AG08396 (cell line): Measurements from ENCODE around the gene XYLT1.
"Not testable (repeated sequence)": the region's sequence is repeated elsewhere in the genome, so short reads cannot be mapped to it uniquely, and the experiment has no call there.

ENCODE experiments used
- DNase-seq: peaks from one replicate; pipeline ENCODE4 v3.0.0; 2012; ENCODE audit warnings: low spot score, mixed read lengths

XYLT1 gene

DNA sequence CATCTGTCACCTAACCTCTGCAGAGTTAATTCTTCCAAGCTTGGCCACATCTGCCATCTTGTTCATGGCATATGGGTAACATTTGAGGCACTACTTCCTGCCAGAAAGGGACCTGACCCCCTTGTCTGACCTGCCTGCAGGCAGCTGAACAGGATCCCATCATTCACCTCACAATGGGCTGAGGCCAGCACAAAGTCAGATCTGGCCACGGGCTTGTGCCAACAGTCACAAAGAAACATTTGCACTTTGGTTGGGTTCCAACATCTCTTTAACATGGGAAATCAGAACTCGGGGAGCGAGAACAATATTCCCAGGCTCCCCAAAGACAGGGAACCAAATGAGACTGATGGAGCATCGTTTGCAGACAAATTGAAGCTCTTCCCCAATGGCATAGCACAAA is 116.1 kb downstream of the XYLT1 start:
- no peak for DNase-seq

DNA sequence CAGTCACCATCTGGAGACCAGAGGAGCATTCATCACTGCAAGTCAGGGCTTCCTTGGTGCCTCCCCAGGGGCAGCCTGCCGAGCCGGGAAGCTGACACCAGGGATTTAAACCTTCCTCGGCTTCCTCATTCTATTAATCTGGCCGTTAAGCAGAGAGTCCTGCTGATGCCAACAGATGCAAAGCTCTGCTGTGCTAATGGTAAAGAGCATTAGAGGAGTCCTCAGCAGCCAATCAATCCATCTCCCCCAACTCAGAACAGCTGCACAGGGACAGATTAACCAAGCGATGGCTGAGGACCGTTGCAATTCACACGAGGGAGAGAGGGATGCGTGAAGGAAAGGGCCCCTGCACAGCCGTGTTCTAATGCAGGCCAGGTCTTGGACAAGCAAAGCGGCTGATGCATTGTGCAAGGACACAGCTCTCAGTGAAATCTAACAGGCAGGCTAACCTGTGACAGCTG is 116.6 kb downstream of the XYLT1 start:
- no peak for DNase-seq

DNA sequence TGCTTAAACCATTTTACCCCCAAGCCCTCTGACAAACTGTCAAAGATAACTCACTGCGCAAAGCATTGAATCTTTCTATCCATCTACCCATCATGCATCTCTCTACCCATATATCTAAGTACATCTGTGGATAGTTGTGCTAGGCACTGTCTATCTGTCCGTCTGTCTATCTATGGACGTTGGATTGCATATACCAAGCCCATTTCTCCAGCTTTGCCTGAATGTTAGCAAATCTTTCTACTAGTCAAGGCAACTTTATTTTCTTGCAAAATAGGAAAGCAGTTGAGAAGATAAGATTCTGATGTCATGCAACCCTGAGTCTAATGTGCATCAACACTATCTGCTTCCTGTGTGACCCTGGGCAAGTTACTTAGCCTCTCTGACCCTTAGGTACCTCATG is 117.2 kb downstream of the XYLT1 start:
- no peak for DNase-seq

DNA sequence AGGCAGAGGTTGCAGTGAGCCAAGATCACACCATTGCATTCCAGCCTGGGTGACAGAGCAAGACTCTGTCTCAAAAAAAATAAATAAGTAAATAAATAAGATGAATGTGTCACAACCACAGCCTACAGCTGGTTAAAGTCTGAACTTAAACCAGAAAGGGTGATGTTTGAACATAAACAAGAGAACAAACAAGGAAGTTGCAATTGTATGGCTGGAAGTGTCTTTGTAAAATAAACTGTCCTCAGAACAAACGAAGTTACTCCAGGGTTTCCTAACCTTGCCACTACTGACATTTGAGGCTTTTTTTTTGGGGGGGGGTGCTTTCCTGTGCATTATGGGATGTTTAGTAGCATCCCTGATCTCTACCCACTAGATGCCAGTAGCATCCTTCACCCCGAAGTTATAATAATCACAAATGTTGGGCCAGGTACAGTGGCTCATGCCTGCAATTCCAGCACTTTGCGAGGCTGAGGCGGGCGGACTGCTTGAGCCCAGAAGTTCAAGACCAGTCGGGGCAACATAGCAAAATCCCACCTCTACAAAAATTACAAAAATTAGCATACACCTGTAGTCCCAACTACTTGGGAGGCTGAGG is 119.2 kb downstream of the XYLT1 start:
- no peak for DNase-seq

DNA sequence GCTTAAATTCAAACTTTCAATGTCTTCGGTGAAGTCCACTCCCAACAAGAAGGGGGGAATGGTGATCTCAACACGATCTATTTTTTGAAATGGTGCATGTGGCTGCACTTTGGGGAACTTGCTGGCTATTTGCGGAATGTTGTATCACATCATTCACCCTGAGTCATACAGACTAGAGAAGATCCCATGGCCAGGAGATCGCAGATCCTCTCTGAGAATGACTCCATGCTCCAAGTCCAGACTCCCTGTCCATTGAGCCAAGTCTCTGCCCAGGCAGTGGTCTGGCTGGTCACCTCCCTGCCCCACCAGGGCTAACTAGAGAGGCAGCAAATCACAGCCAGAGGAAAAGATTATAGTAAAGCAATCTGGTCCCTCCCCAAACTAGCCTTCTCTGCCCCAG is 120.6 kb downstream of the XYLT1 start:
- DNase-seq: peak; percentile 21

DNA sequence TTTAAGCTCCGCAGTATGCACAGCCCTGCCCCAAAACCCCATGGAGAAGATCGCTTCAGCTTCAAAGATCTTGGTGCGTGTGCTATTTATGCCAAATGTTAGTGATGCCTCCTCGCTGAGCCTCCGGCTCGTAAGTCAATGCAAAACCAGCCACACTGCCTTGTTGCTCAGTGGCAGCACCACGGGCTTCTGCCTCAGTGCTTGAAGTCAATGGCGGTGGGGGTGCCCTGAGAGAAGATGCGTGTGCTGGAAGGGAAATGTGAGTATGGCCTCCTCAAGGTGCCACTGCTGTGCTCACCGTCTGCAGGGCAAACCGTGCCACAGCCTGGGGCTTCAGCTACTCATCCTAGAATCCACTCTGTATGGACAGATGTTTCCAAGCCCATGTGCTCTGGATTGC is 121.9 kb downstream of the XYLT1 start:
- no peak for DNase-seq

DNA sequence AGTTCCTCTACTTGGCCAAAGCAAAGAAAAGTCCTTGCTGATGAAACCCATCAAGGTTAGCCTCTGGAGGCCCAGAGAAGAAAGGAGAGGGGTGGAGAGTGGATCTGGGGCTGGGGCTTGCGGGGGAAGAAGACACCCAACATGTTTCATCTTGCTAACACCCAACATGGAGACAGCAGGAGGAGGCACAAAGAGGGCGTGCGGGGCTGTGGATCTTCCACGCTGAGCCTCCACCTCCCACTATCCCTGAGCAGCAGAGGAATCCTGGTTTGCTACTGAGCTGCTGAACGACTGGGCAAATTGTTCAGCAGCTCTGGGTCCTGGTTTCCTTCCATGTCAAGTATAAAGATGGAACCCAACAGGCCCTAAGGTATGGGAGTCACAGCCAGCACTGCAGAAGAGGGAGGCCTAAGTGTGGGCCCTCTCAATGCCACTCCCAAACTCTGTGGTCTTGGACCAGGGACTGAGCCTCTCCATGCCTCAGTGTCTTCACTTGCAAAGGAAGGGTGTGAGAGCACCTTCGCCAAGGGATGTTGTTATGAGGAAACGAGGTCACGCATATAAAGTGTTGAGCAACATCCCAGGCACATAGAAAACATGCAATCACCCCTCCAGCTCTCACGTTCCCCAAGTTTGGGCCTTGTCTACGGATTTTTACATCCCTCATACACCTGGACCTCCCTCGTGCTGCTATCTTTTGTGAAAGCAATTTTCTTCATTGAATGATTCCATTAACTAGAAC is 122.5 kb downstream of the XYLT1 start:
- no peak for DNase-seq

DNA sequence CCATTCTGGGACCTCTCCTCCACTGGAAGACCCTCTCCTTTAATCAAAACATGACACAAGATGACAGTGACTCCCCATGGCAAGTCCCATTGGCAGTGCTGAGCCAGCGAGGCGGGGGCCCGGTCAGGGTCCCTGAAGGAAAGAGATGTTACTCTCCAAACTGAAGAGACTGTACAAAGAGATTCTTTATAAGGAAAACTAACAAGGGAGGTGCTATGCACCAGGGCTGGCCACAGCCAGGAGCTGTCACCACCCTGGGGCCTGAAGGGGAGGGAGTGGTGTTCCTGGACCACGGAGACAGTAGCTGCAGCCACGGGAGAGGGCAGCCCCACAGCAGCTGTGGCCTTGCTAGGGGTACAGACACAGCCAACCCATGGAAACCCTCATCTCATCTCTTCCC is 123.1 kb downstream of the XYLT1 start:
- no peak for DNase-seq

DNA sequence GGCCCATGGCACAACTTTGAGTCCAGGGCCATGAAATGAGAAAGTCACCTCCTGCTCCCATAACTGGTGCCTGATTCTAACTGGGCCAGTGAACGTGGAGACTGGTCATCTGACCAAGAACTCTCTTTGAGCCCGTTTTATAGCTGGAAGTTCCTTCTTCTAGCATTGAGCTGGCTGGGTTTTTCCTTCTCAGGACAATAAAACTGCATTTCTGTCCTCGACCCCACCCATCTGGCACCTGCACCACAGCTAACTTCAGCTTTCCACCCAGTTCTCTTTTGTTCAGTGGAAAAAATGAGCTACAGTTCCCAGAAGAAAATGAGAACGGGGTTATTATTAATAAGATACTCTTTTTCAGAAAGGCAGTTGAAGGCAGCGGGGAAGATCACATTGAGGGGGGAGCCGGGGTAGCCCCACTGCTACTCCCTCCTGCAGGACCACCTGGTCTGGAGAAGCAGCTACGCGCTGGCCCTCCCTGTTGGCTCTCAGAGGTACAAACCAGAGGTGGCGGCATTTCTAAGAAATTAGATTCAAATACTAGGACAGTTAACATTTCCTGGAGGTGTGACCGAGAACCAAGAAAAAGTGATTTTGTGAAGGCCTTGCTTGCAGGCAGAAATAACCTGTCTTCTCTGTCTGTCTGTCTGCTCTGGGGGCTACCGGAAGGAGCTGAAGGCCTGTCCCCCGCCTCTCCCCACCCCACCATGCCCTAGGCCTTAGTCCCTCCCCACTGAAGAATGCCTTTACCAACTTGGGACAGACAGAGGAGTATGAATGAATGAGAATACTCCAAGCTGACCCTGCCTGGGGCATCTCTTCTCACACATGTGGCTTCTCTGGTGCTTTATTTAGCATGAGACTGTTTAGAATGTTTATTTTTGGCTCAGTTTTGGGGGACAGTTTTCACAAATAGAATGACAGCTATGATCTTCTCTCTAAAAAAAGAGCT is 123.9 kb downstream of the XYLT1 start:
- DNase-seq: no peak

DNA sequence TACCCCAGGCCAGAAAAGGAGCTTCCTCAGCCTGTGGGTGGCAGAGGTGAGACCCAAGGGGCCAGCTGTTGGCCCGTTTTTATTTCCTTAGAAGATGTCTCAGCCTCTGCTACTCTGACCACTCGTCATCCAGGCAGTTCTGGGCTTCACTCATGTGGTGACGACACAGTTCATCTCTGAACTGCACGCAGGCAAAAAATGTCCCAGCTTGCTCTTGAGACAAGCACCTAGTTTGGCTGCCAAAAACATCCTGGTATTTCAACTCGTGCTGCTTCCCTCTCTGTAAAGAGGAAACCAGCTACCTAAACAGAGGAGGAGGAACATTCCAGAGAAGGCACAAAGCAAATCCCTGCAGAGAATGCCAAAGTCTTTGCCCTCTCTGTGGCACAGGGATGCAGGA is 125.7 kb downstream of the XYLT1 start:
- DNase-seq: peak; percentile 42

DNA sequence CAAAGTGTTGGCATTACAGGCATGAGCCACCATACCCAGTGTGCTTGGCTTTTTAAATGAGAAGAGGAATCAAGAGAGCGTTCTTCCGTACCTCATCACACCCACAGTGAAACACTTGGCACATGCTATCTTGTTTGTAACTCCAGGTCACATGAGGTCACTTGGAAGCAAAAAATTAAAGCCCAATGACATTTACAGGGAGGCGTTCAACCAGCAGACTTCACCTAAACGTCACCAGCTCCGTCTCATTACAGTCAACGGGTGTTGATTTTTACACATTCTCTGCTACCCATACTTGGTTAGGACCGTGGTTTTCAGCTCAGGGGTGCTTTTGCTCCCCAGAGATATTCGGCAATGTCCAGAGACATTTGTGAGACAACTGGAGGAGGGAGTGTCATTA is 127.0 kb downstream of the XYLT1 start:
- DNase-seq: no peak

DNA sequence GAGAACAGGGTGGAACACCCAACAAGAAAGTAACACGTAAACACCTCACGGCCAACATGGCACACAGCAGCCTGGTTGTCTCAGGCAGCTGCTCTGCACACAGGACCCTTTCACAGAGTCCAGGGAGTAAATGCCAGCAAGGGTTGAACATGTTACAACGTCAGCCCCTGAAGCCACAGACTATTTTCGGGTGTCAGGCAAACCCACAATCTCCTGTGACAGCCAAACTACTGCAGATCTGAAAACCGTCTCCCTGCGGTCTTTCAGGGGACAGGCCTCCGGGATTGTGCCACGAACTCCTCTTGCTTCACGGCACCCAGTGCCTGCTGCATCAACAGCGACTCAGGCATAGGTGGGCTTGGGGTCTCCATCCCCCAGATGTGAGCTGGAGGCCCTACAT is 127.7 kb downstream of the XYLT1 start:
- no peak for DNase-seq

DNA sequence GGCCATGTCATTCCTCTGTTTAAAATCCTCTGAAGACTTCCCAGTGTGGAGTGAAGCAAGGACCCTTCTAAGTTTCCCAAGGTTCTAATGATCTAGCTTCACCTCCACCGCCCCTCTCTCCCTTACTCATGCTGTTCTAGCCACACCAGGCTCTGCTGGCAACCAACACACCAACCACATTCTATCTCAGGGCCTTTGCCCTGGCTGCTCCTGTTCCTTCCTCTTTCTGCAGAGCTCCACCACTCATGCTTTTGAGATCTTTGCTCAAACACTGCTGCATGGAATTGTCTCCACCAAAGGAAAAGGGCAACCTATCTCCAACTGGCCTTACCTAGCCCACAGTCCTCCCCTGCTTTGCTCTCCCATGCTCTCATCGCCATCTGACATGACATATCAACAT is 128.7 kb downstream of the XYLT1 start:
- no peak for DNase-seq

DNA sequence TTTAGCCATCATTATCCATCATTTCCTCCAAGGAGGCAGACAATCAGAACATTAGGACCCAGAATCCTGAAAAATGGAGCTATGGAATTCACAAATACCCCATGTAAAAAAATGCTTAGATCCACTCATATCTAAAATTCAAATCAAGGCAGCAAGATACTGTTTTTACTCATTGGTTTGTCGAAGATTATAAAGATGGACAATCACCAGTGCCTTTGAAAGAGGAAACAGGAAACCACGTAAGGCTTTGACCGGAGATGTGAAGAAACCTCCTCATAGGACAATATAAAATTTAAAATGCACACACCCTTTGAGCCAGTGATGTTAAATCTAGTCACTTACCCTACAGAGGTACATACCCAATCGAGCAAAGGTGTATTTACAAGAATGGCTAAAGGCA is 130.0 kb downstream of the XYLT1 start:
- no peak for DNase-seq

DNA sequence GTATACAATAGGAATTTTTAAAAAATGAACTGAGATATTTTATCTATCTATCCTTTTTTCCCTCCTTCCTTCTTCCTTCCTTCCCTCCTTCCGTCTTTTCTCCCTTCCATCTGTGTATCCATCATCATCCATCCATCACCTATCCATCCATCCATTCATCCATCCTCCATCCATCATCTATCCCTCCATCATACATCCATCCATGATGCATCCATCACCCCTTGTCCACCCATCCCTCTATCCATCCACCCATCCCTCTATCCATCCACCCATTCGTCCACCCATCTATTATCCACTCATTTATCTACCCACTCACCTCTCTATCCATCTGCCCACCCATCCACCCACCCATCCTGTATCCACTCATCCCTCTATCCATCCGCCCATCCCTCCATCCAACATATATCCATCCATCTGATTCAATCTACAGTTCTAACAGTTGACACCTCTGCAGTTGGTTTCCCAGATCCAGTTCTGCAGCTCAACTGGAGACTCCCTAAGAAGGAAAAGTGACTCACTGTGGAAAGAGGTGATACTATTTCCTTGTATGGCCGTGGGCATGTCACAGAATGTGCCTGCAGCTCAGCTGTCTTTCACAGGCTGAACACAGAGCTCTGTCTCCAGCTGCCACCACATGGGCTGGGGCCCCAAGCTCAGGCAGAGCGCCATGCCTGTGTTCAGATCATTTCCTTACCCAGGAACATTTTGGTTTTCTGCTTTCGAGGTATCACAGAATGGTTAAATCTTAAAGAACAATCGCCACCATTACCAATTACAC is 130.8 kb downstream of the XYLT1 start:
- DNase-seq: no peak

DNA sequence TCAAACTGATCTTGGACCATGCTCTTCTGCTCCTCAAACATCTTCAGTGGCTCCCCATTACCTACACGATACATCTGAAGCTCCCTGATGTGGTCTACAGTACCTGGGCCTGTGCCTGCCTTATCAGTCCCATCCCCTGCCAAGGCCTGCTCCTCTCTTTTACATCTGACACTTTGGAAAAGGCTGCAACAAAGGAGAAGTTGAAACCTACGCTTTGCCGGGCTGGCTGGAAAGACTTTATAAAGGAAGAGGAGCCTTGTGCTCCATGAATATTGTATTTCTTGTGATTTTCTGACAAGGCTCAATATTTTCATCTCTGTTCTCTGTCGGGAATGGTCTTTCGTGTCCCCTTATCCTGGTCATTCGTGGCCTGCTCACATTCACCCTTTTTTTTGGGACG is 132.5 kb downstream of the XYLT1 start:
- no peak for DNase-seq

DNA sequence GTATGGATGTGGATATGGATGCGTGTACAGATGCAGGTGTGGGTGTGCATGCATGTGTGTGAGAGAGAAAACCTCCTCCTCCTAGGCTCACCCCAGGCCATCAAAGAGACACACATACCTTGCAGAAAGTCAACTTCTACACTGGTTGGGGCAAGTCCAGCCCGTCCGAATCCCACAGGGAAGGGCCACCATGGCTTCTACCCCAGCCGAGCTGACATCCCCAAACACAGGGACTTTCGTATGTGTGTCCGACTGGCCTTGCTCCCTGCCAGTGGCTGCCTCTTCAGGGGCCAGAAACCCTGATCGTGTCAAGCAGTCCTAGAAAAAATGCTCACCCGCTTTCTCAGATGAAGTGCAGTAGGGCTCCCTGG is 134.2 kb downstream of the XYLT1 start:
- DNase-seq: no peak

DNA sequence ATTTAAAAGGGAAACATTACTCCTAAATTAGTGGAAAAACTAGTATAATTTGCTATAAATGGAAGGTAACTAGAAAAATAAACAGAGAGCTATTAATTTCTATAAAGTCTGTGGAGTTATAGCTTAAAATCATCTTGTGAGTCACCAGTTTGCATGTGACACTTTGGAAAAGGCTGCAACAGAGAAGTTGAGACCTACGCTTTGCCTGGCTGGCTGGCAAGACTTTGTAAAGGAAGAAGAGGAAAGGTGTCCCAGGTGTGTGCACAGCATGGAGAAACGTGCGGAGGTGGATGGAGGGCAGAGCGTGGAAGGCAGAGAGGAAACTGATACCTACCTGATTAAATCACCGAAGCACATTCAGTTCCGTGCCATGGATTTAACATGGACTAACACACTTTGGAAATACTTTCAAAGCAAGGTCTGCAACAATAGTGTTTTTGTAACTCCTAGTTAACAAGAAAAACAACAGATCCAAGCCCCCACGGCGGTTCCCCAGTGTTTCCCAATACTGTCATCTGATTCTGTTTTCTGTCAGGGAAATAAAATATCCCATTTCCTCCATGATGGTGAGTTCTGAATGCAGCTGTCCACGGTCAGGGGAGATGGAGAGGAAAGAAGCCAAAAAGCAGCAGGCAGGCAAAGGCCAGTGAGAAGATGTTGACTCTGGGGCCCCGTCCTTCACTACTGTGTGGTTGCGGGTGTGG is 134.8 kb downstream of the XYLT1 start:
- no peak for DNase-seq

DNA sequence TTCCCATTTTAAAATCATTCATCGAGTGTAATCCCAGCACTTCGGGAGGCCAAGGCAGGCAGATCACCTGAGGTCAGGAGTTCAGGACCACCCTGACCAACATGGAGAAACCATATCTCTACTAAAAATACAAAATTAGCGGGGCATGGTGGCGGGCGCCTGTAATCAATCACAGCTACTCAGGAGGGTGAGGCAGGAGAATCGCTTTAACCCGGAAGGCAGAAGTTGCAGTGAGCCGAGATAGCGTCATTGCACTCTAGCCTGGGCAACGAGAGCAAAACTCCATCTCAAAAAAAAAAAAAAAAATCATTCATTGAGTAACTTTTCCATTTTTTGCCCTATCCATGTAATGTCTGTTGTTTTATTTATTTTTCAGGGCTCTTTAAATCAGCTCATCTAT is 135.4 kb downstream of the XYLT1 start:
- DNase-seq: not testable (repeated sequence)

DNA sequence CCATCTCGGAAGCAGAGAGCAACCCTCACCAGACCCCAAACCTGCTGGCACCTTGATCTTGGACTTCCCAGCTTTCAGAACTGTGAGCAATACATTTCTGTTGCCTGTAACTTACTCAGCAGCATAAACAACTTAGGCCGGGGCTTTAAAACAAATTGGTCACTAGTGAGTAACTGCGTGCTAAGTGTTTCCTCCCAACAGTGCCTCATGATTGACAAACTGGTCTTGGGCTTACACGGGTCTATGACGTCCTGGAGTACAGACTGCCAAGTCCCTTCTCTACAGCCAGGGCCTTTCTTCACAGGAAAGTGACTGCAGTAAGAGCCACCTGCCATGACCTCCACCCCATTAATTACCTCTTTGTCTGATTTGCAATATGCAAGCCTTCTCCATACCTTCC is 136.7 kb downstream of the XYLT1 start:
- peak; percentile 68 for DNase-seq

DNA sequence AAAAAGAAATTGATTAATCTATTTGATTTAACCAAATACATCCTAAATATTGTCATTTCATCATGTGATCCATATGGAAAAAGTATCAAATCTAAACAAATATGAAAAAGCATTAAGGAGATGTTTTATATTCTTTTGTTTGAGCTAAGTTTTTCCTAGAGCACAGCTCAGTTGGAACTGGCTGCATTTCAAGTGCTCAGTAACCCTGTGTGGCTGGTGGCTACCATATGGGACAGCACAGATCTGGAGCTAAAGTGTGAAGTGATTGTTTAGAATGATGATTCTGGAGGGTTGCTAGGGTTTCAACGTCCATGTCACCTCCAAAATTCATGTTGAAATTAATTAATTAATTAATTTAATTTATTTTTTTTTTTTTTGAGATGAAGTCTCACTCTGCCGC is 137.5 kb downstream of the XYLT1 start:
- no peak for DNase-seq

DNA sequence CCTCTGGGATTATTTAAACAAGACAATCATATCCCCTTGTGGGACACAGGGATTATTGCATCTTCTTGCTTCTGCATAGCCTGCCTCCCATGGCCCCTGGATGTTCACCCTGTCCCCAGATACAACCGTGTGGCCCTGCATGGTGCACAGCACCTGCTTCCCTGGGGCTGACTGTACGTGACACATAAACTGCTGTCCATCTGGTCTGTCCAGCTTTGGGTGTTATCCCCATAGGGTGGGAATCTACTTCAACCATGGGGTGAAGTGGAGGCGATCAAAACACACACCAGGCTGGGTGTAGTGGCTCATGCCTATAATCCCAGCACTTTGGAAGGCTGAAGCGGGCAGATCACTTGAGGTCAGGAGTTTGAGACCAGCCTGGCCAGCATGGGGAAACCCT is 138.8 kb downstream of the XYLT1 start:
- DNase-seq: no peak
